Activated CD8-positive, alpha-beta T cell treated with anti-CD3 and anti-CD28 coated beads, Interleukin-2, amount 10 ng/mL, durations not matched to agents 7 days and 5 days (primary cell): ENCODE results near the gene SH2D4B. TPM values are rescaled to one million over a fixed set of nuclear protein-coding genes. Genes with fewer than 3 reads are reported as not detected.

Source experiments
- ATAC-seq: fragments of 150-1000 bp; cut with Tn5 transposase; one replicate; pipeline ENCODE4 v1.10.0; 2021; ENCODE audit warnings: moderate library complexity
- CTCF ChIA-PET: fragments of 350-600 bp; sonication (Branson Sonifier 250); formaldehyde crosslinking; loops from one replicate; lab custom pipeline; 2021; ENCODE audit warnings: antibody characterized with exemption; lab: Charles Lee
- POLR2A ChIA-PET: fragments of 350-600 bp; sonication (Branson Sonifier 250); formaldehyde crosslinking; loops from one replicate; lab custom pipeline; 2021; ENCODE audit warnings: antibody characterized with exemption; lab: Charles Lee
- DNase-seq: peaks from one replicate; pipeline ENCODE4 v3.0.0-alpha.2; 2020
- H3K27ac Mint-ChIP-seq: one replicate; pipeline ENCODE4 v1.8.0; 2021; ENCODE audit warnings: mild to moderate bottlenecking, mixed read lengths
- H3K27me3 Mint-ChIP-seq: one replicate; pipeline ENCODE4 v1.8.0; 2021; ENCODE audit warnings: low read depth, mixed read lengths
- H3K36me3 Mint-ChIP-seq: one replicate; pipeline ENCODE4 v1.8.0; 2021; ENCODE audit warnings: low read depth, mixed read lengths
- H3K4me1 Mint-ChIP-seq: one replicate; pipeline ENCODE4 v1.8.0; 2021; ENCODE audit warnings: low read depth, mixed read lengths
- H3K4me3 Mint-ChIP-seq: one replicate; pipeline ENCODE4 v1.8.0; 2021; ENCODE audit warnings: mild to moderate bottlenecking, mixed read lengths
- H3K9me3 Mint-ChIP-seq: one replicate; pipeline ENCODE4 v1.8.0; 2022; ENCODE audit warnings: mixed read lengths; ENCODE audit not compliant: insufficient read depth
- total RNA-seq, 2 experiments: library from RNA; stranded (reverse); gene quantifications; one replicate each; pipeline ENCODE4 v1.2.3, GENCODE V29; 2021

The SH2D4B gene
- total RNA-seq, 2 experiments from 2014 or later: 0.13 to 0.21 TPM

DNA sequence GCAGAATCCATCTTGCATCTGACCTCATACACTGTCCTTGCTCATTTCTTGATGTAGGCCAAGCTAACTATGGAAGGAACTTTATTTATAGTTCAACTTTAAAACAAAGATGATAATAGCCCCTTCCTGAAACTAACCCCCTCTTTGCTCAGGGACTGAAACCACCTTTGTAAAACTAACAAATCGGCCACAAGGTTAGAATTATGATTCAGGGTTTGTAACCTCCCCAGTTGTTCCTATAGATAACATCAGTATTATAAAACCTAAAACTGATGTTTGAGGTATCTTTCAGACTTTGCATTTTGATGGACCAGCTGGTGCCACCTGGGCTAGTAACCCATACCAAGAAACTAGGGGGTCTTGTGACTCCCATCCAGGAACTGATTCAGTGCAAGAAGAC, 143.4 kb downstream of the SH2D4B start:
- POLR2A ChIA-PET: no interaction called here
- Mint-ChIP-seq H3K4me1 (no peaks in the 10 kb centered on the region), H3K4me3 (no peak overlapping the region), H3K27me3 (peaks cover 2% of the 10 kb centered on the region), H3K9me3 (no peaks in the 10 kb centered on the region), H3K36me3 (no peaks in the 10 kb centered on the region), H3K27ac (no peak overlapping the region)
- ATAC-seq (no peak), DNase-seq (no peak)
- CTCF ChIA-PET: interaction anchor here (0.6 to 1.8 kb wide), 2 partner anchors 17 to 18 kb away, joined by 3 to 5 read pairs; no protein-coding TSS in a partner anchor

DNA sequence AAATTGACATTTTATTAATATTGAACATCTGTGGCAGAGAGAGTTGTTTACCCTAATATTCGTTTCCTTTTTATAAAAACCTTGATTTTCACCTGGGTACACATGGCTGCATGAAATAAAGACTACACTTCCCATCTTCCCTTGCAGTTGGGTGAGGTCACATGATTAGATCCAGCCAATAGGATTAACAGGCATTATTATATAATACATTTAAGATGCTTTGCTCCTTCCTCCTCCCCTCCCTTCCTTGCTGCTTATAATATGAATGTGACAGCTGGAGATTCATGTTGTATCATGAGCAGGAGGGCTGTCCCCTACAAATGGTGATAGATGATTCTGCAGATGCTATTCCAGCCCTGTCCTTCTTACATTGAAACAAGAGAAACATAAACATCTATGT, 146.6 kb downstream of the SH2D4B start:
- Mint-ChIP-seq H3K27ac (no peak overlapping the region), H3K4me1 (no peaks in the 10 kb centered on the region), H3K27me3 (no peaks in the 10 kb centered on the region), H3K4me3 (no peak overlapping the region), H3K9me3 (no peaks in the 10 kb centered on the region), H3K36me3 (no peaks in the 10 kb centered on the region)
- DNase-seq (no peak), ATAC-seq (no peak)
- CTCF ChIA-PET: interaction anchor here (2.0 kb wide), 1 partner anchor 15 kb away, joined by 7 read pairs; no protein-coding TSS in a partner anchor
- POLR2A ChIA-PET: no interaction called here

DNA sequence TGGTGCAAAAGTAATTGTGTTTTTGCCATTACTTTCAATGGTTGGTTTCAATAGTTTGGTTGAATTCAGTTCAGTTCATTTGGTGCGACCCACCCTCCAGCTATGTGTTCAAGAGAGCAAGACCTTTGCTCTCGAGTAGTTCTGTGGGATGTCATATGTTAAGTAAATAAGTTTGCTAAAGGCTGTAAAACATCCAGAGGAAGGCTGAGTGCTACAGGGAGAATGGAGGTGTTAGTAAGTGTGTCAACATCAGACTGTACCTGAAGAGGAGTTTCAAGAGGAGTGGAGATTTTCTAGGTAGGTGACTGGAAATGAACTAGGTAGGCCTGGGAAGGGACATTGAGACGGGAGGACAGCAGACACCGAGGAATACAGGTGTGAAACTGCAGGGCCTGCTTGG, 147.7 kb downstream of the SH2D4B start:
- H3K9me3 Mint-ChIP-seq: no peaks in the 10 kb centered on the region
- H3K4me3 Mint-ChIP-seq: no peak overlapping the region
- H3K36me3 Mint-ChIP-seq: no peaks in the 10 kb centered on the region
- ATAC-seq (no peak), DNase-seq (no peak)
- H3K4me1 Mint-ChIP-seq: no peaks in the 10 kb centered on the region
- H3K27me3 Mint-ChIP-seq: peaks cover 4% of the 10 kb centered on the region
- H3K27ac Mint-ChIP-seq: no peak overlapping the region
- ChIA-PET POLR2A (no interaction called here), CTCF (interaction anchor here (1.0 to 2.0 kb wide), 2 partner anchors 14 to 23 kb away, joined by 5 to 7 read pairs; no protein-coding TSS in a partner anchor)

DNA sequence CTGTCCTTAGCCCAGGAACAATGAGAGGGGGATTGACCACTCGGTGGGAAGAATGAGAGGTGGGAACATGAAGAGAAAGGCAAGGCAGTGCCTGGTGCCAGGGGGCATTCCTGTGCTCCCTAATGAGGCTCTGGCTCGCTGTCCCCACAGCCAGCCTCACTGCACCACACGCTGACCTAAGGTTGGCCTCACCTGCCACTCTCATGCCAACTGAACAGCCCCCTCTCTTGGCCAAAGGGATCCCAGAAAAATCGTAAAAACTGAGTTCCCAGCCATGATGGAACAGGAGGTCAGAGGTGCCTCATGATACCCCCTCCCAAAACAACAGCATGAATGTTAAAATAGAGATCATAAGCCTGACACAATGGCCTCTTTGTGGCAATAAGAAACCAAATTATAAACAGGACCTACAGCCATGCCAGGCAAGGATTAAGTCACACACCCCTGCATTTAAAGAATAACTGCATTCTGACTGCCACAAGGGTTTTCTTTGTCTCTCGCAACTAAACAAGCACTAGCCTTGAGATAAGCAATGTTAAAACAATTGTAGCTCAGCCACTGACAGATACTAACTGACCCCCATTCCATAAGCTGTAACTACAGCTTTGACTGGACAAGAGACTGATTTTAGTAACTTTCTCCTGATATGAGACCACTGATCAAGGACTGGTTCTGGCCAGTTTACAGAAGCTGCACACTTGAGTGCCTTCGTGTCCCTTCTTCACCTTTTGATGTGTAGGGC, 149.2 kb downstream of the SH2D4B start:
- POLR2A ChIA-PET: no interaction called here
- CTCF ChIA-PET: interaction anchor here (1.1 to 1.9 kb wide), 2 partner anchors 13 to 15 kb away, joined by 5 to 6 read pairs; no protein-coding TSS in a partner anchor
- Mint-ChIP-seq H3K4me1 (no peaks in the 10 kb centered on the region), H3K4me3 (no peak overlapping the region), H3K36me3 (no peaks in the 10 kb centered on the region), H3K27ac (no peak overlapping the region), H3K27me3 (peaks cover 11% of the 10 kb centered on the region), H3K9me3 (no peaks in the 10 kb centered on the region)
- ATAC-seq (no peak), DNase-seq (no peak)

DNA sequence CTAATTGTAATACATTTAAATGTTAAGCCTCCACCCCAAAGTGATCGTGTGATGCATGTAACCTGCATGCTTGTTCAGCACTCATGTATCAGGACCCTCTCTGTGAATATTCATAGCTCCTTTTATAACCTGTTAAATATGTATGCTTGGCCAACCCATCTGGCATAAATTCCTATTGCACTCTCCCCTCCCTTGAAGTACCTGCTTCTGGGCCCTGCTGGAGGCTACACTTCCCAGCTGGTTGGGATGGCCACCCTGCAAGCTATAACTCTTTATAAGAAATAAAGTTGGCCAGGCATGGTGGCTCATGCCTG, 149.7 kb downstream of the SH2D4B start:
- ATAC-seq: no peak
- CTCF ChIA-PET: interaction anchor here (1.1 to 1.9 kb wide), 2 partner anchors 12 to 16 kb away, joined by 5 to 6 read pairs; no protein-coding TSS in a partner anchor
- H3K27ac Mint-ChIP-seq: no peak overlapping the region
- POLR2A ChIA-PET: no interaction called here
- H3K36me3 Mint-ChIP-seq: no peaks in the 10 kb centered on the region
- no peaks in the 10 kb centered on the region for H3K4me1 Mint-ChIP-seq
- no peak for DNase-seq
- no peaks in the 10 kb centered on the region for H3K9me3 Mint-ChIP-seq
- peaks cover 12% of the 10 kb centered on the region for H3K27me3 Mint-ChIP-seq
- no peak overlapping the region for H3K4me3 Mint-ChIP-seq

DNA sequence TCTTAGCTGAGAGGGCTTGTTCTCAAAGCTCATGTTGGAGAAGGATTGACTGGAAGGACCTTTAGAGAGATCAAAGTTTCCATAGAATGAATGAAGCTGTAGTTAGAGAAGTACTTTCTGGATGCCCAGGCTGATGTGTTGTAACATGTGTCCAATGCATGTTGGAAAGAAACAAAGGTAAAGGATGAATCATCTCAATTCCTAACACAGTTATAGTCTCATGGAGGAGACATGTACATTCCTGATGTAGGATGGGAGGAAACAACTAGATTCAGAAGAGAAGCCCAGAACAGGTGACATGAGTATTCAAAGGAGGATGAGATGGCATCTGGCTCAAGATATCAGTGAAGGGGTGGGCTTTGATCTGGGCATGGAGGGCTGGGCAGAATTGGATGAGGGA, 152.7 kb downstream of the SH2D4B start:
- Mint-ChIP-seq H3K9me3 (no peaks in the 10 kb centered on the region), H3K4me3 (no peak overlapping the region), H3K27ac (no peak overlapping the region), H3K36me3 (no peaks in the 10 kb centered on the region), H3K4me1 (no peaks in the 10 kb centered on the region), H3K27me3 (peaks cover 12% of the 10 kb centered on the region)
- CTCF ChIA-PET: interaction anchor here (1.6 kb wide), 1 partner anchor 10 kb away, joined by 4 read pairs; no protein-coding TSS in a partner anchor
- no peak for ATAC-seq
- DNase-seq: no peak
- POLR2A ChIA-PET: no interaction called here

DNA sequence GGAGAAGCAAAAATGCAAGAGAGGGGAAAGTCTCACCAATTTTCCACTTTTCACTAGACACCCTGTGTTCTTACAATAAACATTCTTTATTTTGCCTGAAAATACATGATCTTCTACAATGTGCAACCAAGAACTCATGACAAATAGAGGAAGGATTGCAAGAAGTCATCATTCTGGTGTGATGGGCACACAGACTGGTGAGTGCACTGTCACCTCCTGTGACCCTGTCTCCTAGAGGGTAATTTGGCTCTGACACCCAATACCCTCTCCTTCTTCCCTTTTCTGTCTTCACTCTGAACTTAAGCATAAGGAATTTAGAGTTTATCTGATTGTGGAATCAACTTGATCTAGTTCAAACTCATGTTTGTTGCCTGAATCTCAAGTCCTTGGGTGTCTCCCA, 153.7 kb downstream of the SH2D4B start:
- H3K4me3 Mint-ChIP-seq: no peak overlapping the region
- no peak for ATAC-seq

DNA sequence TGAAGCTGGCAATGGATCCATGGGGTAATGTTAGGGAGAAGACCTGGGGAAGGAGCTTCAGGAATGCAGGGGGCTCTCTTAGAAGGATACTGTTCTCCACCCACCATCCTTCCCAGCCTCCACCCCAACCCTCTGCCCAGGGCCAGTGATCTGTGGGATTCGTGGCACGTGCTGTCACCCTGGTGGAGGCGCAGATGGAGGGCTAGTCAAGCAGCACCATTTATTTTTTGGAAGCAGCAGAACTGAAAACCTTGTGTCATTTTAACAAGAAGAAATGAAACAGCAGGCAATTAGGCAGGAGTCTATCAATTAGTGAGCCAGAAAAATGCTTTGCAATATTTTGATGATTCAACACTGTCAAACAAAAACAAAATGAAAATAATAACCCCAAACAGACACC, 155.9 kb downstream of the SH2D4B start:
- ATAC-seq: no peak
- no peak overlapping the region for H3K4me3 Mint-ChIP-seq
- peaks cover 12% of the 10 kb centered on the region for H3K27me3 Mint-ChIP-seq
- no peak for DNase-seq
- no peak overlapping the region for H3K27ac Mint-ChIP-seq
- CTCF ChIA-PET: interaction anchor here (1.0 kb wide), 1 partner anchor 19 kb away, joined by 5 read pairs; no protein-coding TSS in a partner anchor
- H3K36me3 Mint-ChIP-seq: no peaks in the 10 kb centered on the region
- no peaks in the 10 kb centered on the region for H3K4me1 Mint-ChIP-seq
- no peaks in the 10 kb centered on the region for H3K9me3 Mint-ChIP-seq
- POLR2A ChIA-PET: no interaction called here

More for the DNA sequence above, 153.7 kb downstream of the SH2D4B start:
- ChIA-PET POLR2A (no interaction called here), CTCF (interaction anchor here (1.6 kb wide), 1 partner anchor 9 kb away, joined by 4 read pairs; no protein-coding TSS in a partner anchor)
- Mint-ChIP-seq H3K9me3 (no peaks in the 10 kb centered on the region), H3K27me3 (peaks cover 12% of the 10 kb centered on the region), H3K36me3 (no peaks in the 10 kb centered on the region), H3K4me1 (no peaks in the 10 kb centered on the region), H3K27ac (no peak overlapping the region)
- no peak for DNase-seq

DNA sequence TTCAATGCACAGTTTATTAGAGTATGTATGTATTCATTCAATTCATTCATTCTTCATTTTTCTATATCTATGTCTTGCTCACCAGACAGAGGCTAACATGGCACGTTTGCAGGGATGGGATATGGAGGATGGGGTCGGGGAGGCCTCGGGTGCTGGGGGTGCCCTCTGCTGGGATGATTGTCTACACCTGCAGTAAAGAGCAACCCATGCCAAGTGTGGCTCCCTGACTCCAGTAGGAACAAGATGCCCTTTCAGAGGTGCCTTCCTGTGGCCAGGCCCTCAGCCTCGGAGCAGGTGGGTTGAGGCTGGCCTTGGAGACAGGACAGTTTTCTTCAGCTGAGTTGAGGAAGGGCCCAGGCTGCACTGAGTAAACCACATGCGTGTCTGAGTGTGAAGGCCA, 157.2 kb downstream of the SH2D4B start:
- POLR2A ChIA-PET: no interaction called here
- ATAC-seq (no peak), DNase-seq (no peak)
- Mint-ChIP-seq H3K9me3 (no peaks in the 10 kb centered on the region), H3K4me3 (no peak overlapping the region), H3K27ac (no peak overlapping the region), H3K27me3 (peaks cover 12% of the 10 kb centered on the region), H3K4me1 (no peaks in the 10 kb centered on the region), H3K36me3 (no peaks in the 10 kb centered on the region)
- CTCF ChIA-PET: interaction anchor here (1.2 kb wide), 1 partner anchor 32 kb away, joined by 5 read pairs; no protein-coding TSS in a partner anchor

Other genes starting within 250 kb of the SH2D4B start
- not detected for gene MAT1A, start 248.2 kb upstream of the SH2D4B start, total RNA-seq
- gene DYDC1, start 181.1 kb upstream of the SH2D4B start, total RNA-seq: not detected
- not detected for gene DYDC2, start 181.1 kb upstream of the SH2D4B start, total RNA-seq
- 10 to 100 TPM; 14.9 to 15.3 TPM for gene PRXL2A, start 129.4 kb upstream of the SH2D4B start, total RNA-seq
- 100 to 1,000 TPM; 109 to 117 TPM for gene TSPAN14, start 83.6 kb upstream of the SH2D4B start, total RNA-seq